GM21526 (cell line): Measurements from ENCODE around the gene DDX23.

ENCODE experiments used
- ATAC-seq: cut with Tn5 transposase; IDR thresholded peaks from one replicate; pipeline ENCODE4 v1.9.1; 2021; ENCODE audit warnings: moderate library complexity; ENCODE audit not compliant: unreplicated experiment, low FRiP score

Gene DDX23

DNA sequence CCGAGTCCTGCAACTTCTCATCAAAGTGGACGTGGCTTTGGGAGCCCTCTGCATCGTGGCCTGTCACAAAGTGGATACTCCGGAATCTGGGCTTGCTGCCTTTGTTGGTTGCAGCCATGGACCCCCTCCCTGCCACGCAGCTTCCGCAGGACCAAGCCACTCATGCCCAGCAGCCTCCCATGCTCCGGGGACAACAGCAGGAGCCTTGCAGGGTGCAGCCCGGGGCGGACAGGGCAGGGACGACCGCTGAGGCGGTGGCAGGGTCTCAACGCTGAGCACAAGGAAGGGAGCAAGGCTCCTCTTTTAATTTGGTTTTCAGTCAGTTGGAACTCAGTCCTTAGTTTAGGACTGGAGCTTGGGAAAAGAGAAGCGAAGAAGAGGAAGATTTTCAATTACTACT lies 51.0 kb downstream of the DDX23 start:
- no peak for ATAC-seq

DNA sequence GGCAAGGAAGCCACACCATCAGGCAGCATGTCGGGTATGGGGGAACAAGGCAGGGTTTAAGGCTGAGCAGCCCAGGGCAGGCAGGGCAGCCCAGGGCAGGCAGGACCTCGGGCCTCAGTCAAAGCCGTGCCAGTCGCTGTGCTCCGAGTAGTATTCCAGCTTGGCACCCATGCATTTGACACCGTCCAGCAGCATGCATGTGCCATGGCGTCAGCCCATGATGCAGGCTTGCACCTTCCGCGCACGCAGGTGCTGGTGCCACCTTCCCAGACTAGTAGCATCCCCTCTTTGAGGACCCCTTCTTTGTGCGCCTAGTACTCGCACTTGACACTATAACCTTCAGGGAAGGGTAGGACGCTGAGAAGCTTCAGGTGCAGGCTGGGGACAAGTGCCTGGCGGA lies 51.5 kb downstream of the DDX23 start:
- ATAC-seq = no peak

DNA sequence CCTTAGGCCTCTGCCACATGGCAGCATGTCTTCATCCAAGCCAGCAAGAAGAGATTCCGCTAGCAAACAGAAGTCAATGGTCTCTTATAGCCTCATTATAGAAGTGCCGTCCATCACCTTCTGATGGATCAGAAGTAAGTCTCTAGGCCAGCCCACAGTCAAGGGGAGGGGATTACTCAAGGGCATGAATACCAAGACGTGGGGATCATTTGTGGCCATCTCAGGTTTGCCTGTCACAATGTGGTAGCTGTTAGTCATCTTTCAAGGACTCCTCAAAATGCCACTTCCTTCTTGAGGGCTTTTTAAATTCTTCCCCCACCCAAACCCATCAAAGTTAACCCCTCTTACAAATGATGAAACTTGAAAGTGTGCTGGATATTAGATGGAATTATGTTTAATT lies 55.0 kb downstream of the DDX23 start:
- ATAC-seq = no peak

DNA sequence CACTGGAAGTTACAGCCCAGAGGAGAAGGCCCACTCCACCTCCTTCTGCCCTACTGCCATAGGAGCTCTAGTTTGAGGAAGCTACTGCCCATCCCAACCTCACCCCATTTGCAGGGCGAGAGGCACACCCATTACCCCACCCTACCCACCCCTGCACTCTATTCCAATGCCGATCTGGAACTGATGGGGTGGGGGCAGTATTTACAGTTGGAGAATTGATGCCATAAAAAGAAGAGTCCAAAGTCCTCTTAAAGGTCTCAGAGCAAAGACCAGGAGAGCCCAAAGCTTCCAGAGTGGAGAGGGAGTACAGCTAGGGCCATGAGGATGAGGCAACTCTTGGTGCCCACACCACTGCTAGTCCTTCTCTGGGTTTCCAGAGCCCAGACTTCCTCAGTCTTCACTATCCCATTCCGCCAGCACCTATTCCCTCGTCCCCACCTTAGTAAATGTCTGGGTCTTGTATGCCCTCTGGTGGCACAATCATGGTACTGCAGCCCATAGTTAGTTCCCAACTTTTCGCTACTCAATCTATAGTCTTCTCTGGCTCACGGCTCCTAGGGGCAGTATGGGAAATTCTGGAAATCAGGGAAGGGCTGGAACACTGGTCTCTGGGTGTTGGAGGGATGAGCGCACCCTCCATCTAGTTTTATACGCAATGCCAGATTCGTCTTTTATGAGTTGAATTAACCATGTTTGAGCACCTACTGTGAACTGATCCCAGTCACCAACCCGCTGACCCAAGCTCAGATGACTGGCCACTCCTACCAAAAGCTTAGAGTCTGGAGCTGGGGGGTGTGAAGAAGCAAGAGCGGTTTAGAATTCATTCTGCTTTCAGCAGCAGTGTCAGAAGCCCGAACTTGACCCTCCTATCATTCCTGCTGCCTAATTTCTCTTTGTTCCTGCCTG lies 56.2 kb downstream of the DDX23 start:
- no peak for ATAC-seq

DNA sequence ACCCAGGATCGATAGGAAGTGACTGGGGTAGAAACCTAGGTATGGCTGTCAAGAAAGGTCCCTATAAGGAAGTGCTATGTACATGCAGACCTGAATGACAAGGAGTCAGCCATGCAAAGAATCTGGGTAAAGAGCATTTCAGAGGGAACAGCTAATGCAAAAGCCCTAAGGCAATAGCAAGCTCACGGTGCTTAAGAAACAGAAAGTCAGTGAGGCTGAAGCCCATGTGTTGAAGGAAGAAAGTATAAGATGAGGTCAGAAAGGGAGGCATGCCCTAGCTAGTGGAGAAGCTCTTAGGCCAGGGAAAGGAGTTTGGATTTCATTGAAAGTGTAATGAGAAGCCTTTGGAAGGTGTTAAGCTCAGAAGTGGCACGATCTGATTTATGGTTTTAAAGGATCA lies 57.1 kb downstream of the DDX23 start:
- ATAC-seq = no peak

DNA sequence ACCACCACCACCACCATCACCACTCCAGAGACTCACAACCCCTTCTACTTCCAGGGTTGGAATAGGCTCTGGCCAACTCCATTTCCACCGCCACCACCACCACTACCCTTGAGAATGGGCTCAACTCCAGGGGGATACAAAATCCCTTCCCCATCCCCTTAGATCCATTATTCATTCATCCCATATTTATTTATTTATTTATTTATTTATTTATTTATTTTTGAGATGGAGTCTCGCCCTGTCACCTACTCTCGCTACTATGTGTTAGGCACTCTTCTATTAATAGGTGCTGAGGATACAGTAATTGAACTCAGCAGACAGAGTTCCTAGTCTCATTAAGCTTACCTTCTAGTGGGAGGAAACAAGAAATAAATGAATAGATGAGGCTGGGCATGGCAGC lies 58.3 kb downstream of the DDX23 start:
- ATAC-seq = no peak

DNA sequence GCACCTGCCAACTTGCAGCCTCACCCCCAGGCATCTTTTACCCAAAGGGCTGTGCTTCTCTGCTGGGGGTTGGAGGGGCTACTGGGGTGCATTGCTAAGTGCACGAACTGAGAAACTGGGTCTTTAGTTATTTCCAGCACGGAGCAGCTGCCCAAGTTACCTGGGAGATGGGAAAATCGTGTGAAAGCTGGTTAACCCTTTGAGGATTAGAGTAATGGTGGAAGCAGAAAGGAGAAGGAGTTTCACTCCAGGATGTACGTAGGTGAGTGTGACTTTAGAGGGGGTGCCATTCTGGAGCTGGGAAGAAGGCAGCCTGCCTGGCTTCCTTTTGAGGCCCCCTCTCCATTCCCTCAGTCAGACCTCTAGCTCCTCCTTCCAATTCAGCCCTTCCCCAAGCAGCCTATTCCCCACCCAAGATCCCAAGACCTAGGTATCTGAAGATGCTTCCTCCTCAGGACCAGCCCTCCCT lies 62.1 kb downstream of the DDX23 start:
- ATAC-seq = no peak

DNA sequence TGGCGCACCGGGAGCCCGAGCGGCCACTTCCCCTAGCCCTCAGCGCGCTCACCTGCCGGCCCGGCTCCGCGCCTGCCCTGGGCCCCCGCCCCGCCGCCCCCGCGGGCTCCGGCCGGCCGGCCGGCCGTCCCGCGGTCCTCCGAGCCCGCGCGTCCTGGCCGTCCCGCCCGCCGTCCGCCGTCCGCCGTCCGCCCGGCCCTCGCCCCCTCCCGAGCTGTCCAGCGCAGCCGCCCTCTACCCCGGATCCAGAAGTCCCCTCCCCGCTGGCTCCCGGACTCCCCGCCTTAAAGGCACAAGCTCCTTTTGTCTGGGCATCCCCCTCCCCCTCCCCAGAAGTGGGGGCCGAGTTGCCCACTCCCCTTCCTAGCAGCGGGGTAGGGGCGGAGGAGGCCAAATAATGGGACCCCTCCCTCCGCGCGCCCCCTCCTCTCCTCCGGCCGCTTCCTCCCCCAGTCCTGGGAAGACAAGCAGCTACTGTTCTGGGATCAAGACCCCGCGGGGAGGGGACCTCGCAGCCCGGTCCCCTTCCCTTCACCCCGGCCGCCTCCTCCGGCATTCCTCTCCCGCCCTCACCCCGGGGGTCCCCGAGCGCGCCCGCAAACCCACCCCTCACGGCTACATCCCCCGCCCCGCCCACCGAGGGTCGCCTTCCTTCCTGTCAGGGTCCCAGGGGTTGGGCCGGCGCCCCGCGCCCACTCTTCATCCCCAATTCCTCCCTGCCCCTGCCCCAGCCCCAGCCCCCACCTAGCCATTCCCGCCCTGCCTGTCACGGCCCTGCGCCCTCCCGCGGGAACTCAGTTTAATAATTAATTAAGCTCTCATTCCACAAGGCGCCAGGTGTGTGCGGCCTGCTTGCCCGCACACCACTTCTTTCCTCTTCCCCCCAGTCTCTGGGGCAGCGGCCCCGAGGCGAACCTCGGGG lies 62.8 kb downstream of the DDX23 start, which contains the start of gene ADCY6:
TSS of gene ADCY6 (minus strand) at position 236 of the 922 bp plus-strand sequence. CDS start 5,655 bp downstream, outside the sequence.
- no peak for ATAC-seq

DNA sequence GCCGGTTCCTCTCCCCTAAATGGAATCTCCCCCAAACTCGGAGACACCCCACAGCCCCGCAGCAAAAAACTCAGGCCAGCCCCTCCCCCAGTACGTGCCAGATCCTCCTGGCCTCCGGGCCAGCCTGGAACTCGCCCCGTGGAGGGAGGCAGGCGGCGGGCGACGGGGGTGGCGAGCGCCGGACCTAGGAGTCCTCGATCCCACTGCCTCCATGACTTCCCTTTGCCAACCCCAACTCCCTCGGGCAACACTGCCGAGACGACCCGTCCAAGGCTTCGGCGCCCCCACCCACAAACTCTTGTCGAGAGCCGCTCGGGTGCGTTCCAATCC lies 63.5 kb downstream of the DDX23 start:
- no peak for ATAC-seq

DNA sequence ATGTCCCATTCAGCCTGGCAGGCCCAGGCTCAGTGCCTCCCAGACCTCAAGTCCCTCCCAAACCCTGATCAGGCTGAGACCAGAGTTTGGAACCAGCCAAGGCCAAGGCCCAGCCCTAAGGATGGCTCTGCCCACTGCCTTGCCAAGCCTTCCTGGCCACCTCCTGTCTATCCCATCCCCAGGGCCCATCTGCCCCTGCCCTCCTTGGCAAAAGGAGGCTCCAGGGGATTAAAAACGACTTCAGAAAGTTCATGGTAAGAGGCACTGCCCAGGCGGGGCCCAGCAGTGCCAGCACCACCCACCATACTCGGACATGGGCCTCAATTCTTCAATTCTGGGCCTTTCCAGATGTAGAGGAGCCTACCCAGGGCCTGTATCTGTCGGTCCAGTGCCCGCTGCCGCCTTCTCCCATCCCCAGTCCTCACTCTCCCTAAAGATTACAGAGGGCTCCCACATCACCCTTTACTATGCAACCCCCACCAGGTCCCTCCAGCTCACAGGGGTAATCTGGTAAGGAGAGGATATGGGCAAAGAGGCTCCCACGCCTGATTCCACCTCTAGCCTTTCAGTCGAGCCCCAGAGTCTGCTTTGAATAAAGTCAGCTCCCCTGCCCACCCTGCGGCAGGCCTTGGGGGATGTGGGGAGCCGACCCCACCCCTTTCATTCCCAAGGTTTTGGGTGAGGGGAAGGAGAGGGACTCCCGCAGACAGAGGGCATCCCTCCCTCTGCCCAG lies 64.0 kb downstream of the DDX23 start:
- no peak for ATAC-seq

DNA sequence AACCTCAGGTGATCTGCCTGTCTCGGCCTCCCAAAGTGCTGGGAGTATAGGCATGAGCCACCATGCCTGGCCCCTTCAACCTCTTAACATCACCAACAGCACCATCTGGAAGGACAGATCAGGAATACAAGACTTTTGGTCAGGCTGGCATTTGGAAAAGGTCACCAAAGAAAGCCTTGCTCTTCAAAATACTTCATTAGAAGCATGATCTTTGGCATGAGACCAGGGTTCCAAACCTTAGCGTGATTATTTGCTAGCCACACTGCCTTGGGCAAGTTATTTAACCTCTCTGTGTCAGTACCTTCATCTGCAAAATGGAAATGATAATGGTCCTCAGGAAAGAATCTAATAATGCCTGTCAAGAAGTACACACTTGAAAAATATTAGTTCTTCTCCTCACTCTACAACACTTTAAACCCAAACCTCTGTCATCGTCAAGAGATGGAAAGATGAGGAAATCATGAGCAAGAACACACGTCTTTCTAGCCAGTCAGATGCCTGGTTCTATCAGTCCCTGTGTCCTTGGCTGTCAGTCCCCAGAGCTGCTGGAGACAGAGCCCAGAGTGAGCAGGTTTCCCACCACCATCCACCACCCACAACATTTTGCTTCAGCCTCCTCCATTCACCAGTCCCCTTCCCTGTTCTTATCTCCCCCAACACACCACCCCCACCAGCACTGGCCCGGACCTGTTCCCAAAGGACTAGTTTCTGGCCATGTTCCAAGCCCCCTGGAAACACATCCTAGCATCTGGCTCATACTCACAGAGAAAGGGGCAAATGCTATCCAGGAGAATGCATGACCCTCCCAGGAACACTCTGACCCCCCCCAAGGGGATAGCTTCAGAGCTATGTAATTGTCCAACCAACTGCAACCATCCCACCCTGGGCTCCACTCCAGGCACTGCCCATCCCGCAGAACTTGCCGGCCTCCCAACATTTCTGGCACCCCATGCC lies 65.1 kb downstream of the DDX23 start:
- ATAC-seq = no peak

DNA sequence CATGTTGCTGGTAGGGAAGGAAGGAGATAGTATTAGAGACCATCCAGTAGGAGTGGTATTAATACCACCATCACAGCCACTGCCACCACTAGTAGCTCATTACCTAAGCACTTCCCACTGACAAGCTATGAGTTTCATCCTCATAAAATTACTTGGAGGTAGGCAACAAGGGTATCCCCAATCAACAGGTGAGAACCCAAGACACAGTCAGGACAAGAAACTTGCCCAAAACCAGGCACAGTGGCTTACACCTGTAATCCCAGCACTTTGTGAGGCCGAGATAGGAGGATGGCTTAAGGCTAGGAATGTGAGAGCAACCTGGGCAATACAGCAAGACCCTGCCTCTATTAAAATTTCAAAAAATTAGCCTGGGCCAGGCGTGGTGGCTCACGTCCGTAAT lies 68.5 kb downstream of the DDX23 start:
- no peak for ATAC-seq

DNA sequence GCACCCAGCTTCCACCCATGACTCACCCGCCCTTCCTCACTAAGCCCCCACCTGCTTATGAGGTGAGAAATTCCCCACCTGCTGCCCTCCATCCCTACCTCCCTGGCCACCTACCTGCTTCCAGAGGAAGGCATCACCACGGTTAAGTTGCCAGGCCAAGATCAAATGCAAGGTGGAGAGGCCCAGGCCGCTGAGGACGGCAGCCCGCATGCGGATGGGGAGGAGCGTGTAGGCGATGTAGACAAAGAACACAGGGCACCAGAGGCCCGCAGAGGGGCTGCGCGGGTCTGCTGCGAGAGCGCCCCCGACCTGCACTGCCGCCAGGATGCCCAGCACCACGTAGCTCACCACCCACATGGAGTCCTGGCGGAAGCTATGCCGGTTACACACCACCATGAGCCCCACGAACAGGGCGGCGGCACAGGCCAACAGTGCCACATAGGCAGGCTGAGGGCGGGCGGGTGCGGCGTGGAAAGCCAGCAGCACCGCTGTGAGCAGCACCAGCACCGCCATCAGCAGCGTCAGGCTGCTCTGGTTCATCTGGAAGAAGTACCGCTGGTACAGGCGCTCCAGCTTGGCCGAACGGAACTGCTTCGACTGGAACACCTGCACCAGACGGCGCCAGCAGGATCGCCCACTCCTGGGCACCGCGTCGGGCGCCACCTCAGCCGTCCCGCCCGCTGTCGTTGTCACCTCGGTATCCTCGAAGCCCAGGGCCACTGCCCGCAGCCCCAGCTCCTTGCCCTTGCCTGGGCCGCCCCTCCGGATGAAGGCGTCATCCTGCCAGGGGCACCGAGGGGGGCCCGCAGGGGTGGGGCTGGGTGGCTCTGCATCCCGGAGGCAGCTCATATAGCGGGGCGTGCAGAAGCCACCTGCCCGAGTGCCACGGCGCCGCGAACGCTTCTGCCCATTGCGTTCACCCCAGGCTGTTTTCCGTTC lies 69.2 kb downstream of the DDX23 start:
- ATAC-seq = no peak

DNA sequence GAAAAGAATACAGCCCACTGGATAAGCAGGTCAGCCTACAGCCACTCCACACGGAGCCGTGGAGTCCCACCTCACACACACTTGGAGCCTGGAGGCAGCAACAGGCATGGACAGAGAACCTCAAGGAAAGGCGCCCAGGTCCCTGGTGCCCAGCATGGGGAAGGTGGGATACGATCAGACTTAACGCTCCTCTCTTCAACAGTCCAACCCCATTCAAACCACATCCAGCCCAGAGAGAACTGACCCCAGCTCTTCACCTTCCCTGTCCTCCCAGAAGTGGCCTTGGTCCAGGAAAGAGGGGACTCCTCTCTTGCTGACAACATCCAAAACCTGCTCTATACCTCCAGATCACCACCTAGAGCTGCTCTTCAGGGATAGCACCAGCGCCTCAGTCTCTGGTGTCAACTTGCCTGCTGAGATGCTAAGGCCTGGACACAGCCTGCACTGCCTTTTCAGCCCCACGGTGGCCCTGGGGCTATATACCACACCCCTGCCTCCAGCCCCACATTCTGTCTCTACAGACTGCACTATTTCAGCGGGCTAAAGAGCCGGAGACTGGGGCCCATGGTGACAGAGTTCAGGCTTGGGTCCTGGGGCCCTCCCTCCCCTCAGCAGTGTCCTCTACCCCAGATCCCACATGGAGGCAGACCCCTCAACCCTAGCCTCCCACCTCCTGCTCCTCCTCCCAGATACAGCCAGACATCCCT lies 70.1 kb downstream of the DDX23 start:
- no peak for ATAC-seq

DNA sequence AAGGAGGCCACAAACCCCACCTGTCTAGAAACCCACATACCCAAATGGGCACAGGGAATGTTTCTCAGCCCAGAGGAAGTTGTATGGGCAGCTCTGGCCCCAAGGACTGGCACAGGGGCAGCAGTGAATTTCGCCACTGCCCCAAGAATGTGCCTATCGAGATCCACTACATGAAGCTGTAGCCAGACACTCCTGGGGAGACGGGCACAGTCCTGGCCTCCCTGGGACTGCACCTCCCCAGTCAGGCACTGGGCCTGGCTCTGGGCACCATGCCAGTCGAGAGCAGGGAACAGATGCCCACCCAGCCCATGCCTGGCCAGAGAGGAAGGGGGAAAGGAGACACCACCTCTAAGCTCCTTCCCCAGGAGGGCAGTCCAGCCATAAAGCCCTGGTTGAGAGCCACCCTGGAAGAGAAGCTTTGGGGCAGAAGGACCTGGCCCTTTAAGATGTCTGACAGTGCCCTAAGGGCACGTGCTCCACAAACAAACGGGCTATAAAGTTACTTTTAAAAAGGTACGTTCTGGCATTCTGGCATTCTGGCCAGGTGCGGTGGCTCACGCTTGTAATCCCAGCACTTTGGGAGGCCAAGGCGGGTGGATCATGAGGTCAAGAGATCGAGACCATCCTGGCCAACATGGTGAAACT lies 71.5 kb downstream of the DDX23 start:
- ATAC-seq = no peak

DNA sequence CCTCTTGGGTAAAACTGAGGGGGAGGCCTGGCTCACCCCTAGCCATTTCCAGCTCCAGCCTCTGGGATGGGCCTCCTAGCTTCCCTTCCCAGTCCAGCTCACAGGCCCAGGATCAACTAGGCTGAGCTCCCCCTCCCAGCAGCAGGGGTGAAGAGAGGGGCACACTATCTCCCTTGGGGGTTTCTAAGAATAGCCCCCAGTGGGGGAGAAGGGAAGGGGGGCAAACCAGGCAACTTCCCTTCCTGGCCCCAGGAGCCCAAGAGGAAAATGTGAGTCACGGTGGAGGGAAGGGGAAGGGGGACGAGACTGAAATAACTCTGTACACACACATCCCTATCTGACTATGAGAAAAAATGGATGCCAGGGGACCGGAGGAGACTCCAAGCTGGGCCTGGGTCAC lies 72.1 kb downstream of the DDX23 start:
- no peak for ATAC-seq
